SKM-1 treated with dmso at 0.1 percent for 144 hours (cell line): Measurements from ENCODE around the gene MYLK3.
A peak's percentile ranks its signal among the peaks of the same experiment; 100 is the strongest.

Source experiments
- DNase-seq: peaks from one replicate; lab custom pipeline; 2025; ENCODE audit not compliant: unreplicated experiment; lab: John Stamatoyannopoulos, UW

MYLK3 gene

GRCh38 chr16:46759309-46759708 lies 11.2 kb upstream of the MYLK3 start:
- DNase-seq: no peak

- no peak for DNase-seq
Observed at GRCh38 chr16:46757339-46758050, 9.4 kb upstream of the MYLK3 start.

- no peak for DNase-seq
Observed at GRCh38 chr16:46756772-46757171, 8.6 kb upstream of the MYLK3 start.

GRCh38 chr16:46753015-46753414 lies 4.9 kb upstream of the MYLK3 start:
- DNase-seq: no peak

GRCh38 chr16:46751381-46751780 lies 3.2 kb upstream of the MYLK3 start:
- no peak for DNase-seq

GRCh38 chr16:46748775-46749705 lies 896 bp upstream of the MYLK3 start:
- DNase-seq: no peak

- no peak for DNase-seq
Observed at GRCh38 chr16:46746821-46747776, 1.0 kb downstream of the MYLK3 start.

- no peak for DNase-seq
Observed at GRCh38 chr16:46745617-46746016, 2.5 kb downstream of the MYLK3 start.

- peak; percentile 83 for DNase-seq
Observed at GRCh38 chr16:46743232-46743719, 4.9 kb downstream of the MYLK3 start.

- no peak for DNase-seq
Observed at GRCh38 chr16:46739934-46740333, 8.2 kb downstream of the MYLK3 start.

- DNase-seq: no peak
Observed at GRCh38 chr16:46737621-46738214, 10.4 kb downstream of the MYLK3 start.

GRCh38 chr16:46736695-46737094 lies 11.4 kb downstream of the MYLK3 start:
- no peak for DNase-seq

- DNase-seq: no peak
Observed at GRCh38 chr16:46733319-46733830, 14.8 kb downstream of the MYLK3 start.

- DNase-seq: no peak
Observed at GRCh38 chr16:46732561-46732960, 15.6 kb downstream of the MYLK3 start.

- no peak for DNase-seq
Observed at GRCh38 chr16:46731691-46732555, 16.2 kb downstream of the MYLK3 start.

- DNase-seq: no peak
Observed at GRCh38 chr16:46730801-46731690, 17.1 kb downstream of the MYLK3 start.

- no peak for DNase-seq
Observed at GRCh38 chr16:46730126-46730525, 18.0 kb downstream of the MYLK3 start.

- no peak for DNase-seq
Observed at GRCh38 chr16:46729326-46729995, 18.7 kb downstream of the MYLK3 start.
